Urinary bladder (tissue), 4 donors: ENCODE data around the gene SMIM35. TPM values are rescaled to one million over a fixed set of nuclear protein-coding genes. Genes with fewer than 3 reads are reported as not detected.

Source experiments
- DNase-seq: peaks from one replicate; pipeline ENCODE4 v3.0.0-alpha.2; 2015; ENCODE audit errors: extremely low spot score
- H3K27ac ChIP-seq: one replicate; pipeline ENCODE4 v1.5.1; 2013; ENCODE audit warnings: low read depth, mild to moderate bottlenecking, moderate library complexity
- H3K36me3 ChIP-seq: one replicate; pipeline ENCODE4 v1.6.1; 2013; ENCODE audit warnings: mild to moderate bottlenecking, moderate library complexity; ENCODE audit not compliant: insufficient read depth
- H3K4me1 ChIP-seq: one replicate; pipeline ENCODE4 v1.6.1; 2013; ENCODE audit warnings: mild to moderate bottlenecking, moderate library complexity; ENCODE audit not compliant: insufficient read depth
- H3K4me3 ChIP-seq: one replicate; pipeline ENCODE4 v1.5.1; 2013; ENCODE audit warnings: low read depth, low read length
- WGBS: extraction: QIAGEN DNeasy Blood & Tissue Kit; methylation state at CpG from one replicate; pipeline ENCODE4 v1.1.7; 2013; 5-methylcytosine and 5-hydroxymethylcytosine counted together
- polyA plus RNA-seq: library from polyadenylated mRNA; stranded (reverse); fragments of 200-250 nt; gene quantifications from one replicate; pipeline ENCODE4 v1.2.3, GENCODE V29; 2013
- total RNA-seq: library from RNA; depleted of rRNA; stranded (reverse); fragments of >200 nt; gene quantifications from one replicate; pipeline ENCODE4 v1.2.3, GENCODE V29; 2014
- donor health status: healthy with polysubstance abuse.
- donor health status: healthy.

Gene SMIM35
- total and polyA plus RNA-seq, 2 donors = 0.03 TPM; not detected in 1

GRCh38 chr11:118042796-118043195, 44.0 kb downstream of the SMIM35 start:
- Histone ChIP-seq H3K36me3 (no peaks in the 10 kb centered on the region), H3K4me1 (no peaks in the 10 kb centered on the region), H3K27ac (no peak overlapping the region), H3K4me3 (no peak overlapping the region)
- WGBS = 67% methylated on average over 4 of the region's 4 CpGs
- DNase-seq = no peak

- Histone ChIP-seq H3K4me3 (no peak overlapping the region), H3K4me1 (no peaks in the 10 kb centered on the region), H3K36me3 (no peaks in the 10 kb centered on the region), H3K27ac (no peak overlapping the region)
- DNase-seq = no peak
- 72% methylated on average over 1 of the region's 1 CpG for WGBS
These were observed 44.6 kb downstream of the SMIM35 start for GRCh38 chr11:118042141-118042540.

GRCh38 chr11:118033443-118033842, 53.3 kb downstream of the SMIM35 start:
- 84% methylated on average over 4 of the region's 4 CpGs for WGBS
- Histone ChIP-seq H3K4me1 (no peaks in the 10 kb centered on the region), H3K4me3 (no peak overlapping the region), H3K27ac (no peak overlapping the region), H3K36me3 (no peaks in the 10 kb centered on the region)
- DNase-seq = no peak

- Histone ChIP-seq H3K4me3 (no peak overlapping the region), H3K36me3 (no peaks in the 10 kb centered on the region), H3K4me1 (no peaks in the 10 kb centered on the region), H3K27ac (no peak overlapping the region)
- WGBS = 70% methylated on average over 3 of the region's 3 CpGs
- no peak for DNase-seq
These were observed 58.1 kb downstream of the SMIM35 start for GRCh38 chr11:118028626-118029025.

- WGBS = 80% methylated on average over 4 of the region's 4 CpGs
- no peak overlapping the region for H3K4me3 ChIP-seq
- no peaks in the 10 kb centered on the region for H3K4me1 ChIP-seq
- DNase-seq = no peak
- H3K27ac ChIP-seq = no peak overlapping the region
- no peaks in the 10 kb centered on the region for H3K36me3 ChIP-seq
These were observed 59.1 kb downstream of the SMIM35 start for GRCh38 chr11:118027694-118028093.

- Histone ChIP-seq H3K27ac (no peak overlapping the region), H3K36me3 (no peaks in the 10 kb centered on the region), H3K4me1 (no peaks in the 10 kb centered on the region), H3K4me3 (no peak overlapping the region)
- DNase-seq = no peak
- WGBS = 96% methylated on average over 1 of the region's 1 CpG
These were observed 65.6 kb downstream of the SMIM35 start for GRCh38 chr11:118021146-118021545.

- H3K27ac ChIP-seq = no peak overlapping the region
- no peak for DNase-seq
- no peak overlapping the region for H3K4me3 ChIP-seq
- 92% methylated on average over 2 of the region's 2 CpGs for WGBS
- H3K4me1 ChIP-seq = no peaks in the 10 kb centered on the region
- no peaks in the 10 kb centered on the region for H3K36me3 ChIP-seq
These were observed 68.4 kb downstream of the SMIM35 start for GRCh38 chr11:118018401-118018800.

GRCh38 chr11:118017631-118018315, 69.0 kb downstream of the SMIM35 start:
- Histone ChIP-seq H3K36me3 (no peaks in the 10 kb centered on the region), H3K27ac (no peak overlapping the region), H3K4me3 (no peak overlapping the region), H3K4me1 (no peaks in the 10 kb centered on the region)
- no peak for DNase-seq
- 70% methylated on average over 4 of the region's 4 CpGs for WGBS

- 35% methylated on average over 3 of the region's 3 CpGs for WGBS
- no peak overlapping the region for H3K27ac ChIP-seq
- no peaks in the 10 kb centered on the region for H3K36me3 ChIP-seq
- H3K4me3 ChIP-seq = no peak overlapping the region
- no peak for DNase-seq
- no peaks in the 10 kb centered on the region for H3K4me1 ChIP-seq
These were observed 69.7 kb downstream of the SMIM35 start for GRCh38 chr11:118017111-118017510.

GRCh38 chr11:118016104-118016503, 70.7 kb downstream of the SMIM35 start:
- no peak for DNase-seq
- WGBS = 77% methylated on average over 4 of the region's 4 CpGs
- Histone ChIP-seq H3K36me3 (no peaks in the 10 kb centered on the region), H3K4me1 (no peaks in the 10 kb centered on the region), H3K27ac (no peak overlapping the region), H3K4me3 (no peak overlapping the region)

GRCh38 chr11:118015385-118015841, 71.3 kb downstream of the SMIM35 start:
- whole genome bisulfite sequencing = 84% methylated on average over 11 of the region's 11 CpGs
- no peak overlapping the region for H3K4me3 ChIP-seq
- H3K4me1 ChIP-seq = no peaks in the 10 kb centered on the region
- no peaks in the 10 kb centered on the region for H3K36me3 ChIP-seq
- no peak for DNase-seq
- H3K27ac ChIP-seq = no peak overlapping the region

- no peak for DNase-seq
- H3K27ac ChIP-seq = no peak overlapping the region
- no peaks in the 10 kb centered on the region for H3K36me3 ChIP-seq
- 91% methylated on average over 3 of the region's 3 CpGs for WGBS
- no peaks in the 10 kb centered on the region for H3K4me1 ChIP-seq
- H3K4me3 ChIP-seq = no peak overlapping the region
These were observed 72.7 kb downstream of the SMIM35 start for GRCh38 chr11:118014022-118014421.

GRCh38 chr11:118012083-118012669, 74.6 kb downstream of the SMIM35 start:
- DNase-seq = no peak
- Histone ChIP-seq H3K27ac (no peak overlapping the region), H3K4me3 (no peak overlapping the region), H3K4me1 (no peaks in the 10 kb centered on the region), H3K36me3 (no peaks in the 10 kb centered on the region)
- WGBS = 69% methylated on average over 7 of the region's 7 CpGs

- no peak for DNase-seq
- Histone ChIP-seq H3K27ac (no peak overlapping the region), H3K4me3 (no peak overlapping the region), H3K4me1 (no peaks in the 10 kb centered on the region), H3K36me3 (no peaks in the 10 kb centered on the region)
- WGBS = 75% methylated on average over 21 of the region's 21 CpGs
These were observed 75.9 kb downstream of the SMIM35 start for GRCh38 chr11:118010738-118011461.
